ENCODE measurements around the gene RAB31.

- TF ChIP-seq POLR2A (IDR thresholded peaks at IDR 0.05) (no peak), CTCF (IDR thresholded peaks at IDR 0.05) (no peak)
These were observed 23.3 kb downstream of the RAB31 start for GRCh38 chr18:9731380-9731779.
